ES-I3 (cell line): ENCODE results near the gene ASPHD2.

Experiments
- H3K36me3 ChIP-seq: 2 replicates; pipeline ENCODE4 v1.6.1; 2013; ENCODE audit warnings: mild to moderate bottlenecking, low read length, control low read depth, moderate library complexity; ENCODE audit not compliant: insufficient read depth
- H3K4me1 ChIP-seq: 2 replicates; pipeline ENCODE4 v1.6.1; 2013; ENCODE audit warnings: mild to moderate bottlenecking, control low read depth, low read length; ENCODE audit not compliant: insufficient read depth
- H3K9ac ChIP-seq: 2 replicates; pipeline ENCODE4 v1.6.1; 2013; ENCODE audit warnings: low read depth, mild to moderate bottlenecking, low read length, moderate library complexity
- H3K9me3 ChIP-seq: 2 replicates; pipeline ENCODE4 v1.6.1; 2013; ENCODE audit warnings: mild to moderate bottlenecking, low read length, moderate library complexity; ENCODE audit not compliant: control insufficient read depth, insufficient read depth

ASPHD2 gene

DNA sequence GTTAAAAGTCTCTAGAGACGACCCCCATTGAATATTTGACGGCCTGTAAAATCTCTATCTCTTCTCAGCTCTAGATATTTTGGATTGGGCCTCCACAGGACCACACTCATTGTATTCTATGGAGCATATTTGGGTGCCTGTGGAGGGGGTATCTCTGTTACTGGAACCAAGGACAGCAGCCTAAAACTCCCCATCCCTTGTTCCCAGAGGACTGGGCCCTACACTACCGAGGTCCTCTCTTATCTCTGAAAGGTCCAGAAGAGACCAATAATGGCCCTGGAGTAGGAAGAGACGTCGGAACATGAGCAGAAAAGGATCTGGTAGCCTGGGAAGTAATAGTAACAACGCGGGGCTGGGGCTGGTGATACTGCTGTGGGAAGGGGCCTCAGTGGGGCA lies 54.0 kb downstream of the ASPHD2 start:
- H3K4me1 ChIP-seq: peaks cover 17% of the 10 kb centered on the region

DNA sequence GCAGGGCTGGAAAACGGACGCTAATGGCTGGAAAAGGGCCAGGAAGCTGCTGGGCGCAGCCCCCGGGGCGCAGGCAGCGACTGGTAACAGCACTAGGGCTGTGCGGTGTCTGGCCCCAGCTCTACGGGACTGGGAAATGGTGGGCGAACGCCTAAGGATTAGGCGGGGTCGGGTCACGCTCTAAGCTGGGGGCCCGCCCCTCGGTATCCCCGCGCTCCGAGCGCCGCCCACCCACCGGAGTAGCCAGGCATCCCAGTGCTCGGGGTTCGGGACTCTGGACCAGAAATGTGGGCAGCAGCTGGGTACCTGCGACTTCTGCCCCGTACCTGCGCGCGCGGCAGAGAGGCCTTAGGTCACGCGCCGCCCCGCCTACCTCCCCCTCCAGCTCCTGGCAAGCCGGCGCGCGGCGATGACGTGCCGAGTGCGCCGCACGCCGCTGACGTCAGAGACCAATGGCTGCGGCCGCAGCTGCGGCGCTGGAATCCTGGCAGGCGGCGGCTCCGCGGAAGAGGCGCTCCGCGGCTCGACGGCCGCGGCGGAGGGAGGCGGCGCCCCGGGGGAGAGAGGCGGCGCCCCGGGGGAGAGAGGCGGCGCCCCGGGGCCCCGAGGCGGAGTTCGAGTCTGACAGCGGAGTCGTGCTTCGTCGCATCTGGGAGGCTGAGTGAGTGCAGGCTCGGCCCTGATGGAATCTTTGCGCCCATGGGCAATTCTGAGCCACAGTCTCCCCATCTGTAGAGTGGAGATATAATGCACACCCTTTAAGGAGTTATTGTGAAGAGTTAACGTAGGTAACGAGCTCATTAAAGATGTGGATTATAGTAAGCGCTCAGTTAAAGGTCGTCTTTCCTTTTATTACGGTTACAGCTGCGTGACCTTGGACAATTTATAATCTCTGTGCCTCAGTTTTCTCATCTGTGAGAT lies 54.6 kb downstream of the ASPHD2 start, which contains the start of the genes HPS4 and SRRD:
Gene HPS4, minus strand, starts transcription at position 345 of the 921 bp plus-strand sequence. CDS start 2,021 bp downstream, outside the sequence.
Gene SRRD, plus strand, starts transcription at position 439 of the 921 bp plus-strand sequence. Its CDS starts 14 bp downstream, at position 453.
- H3K4me1 ChIP-seq: peaks cover 17% of the 10 kb centered on the region
- peak within 1 kb of the TSS; percentile 96 for H3K9ac ChIP-seq
- H3K9me3 ChIP-seq: no peaks in the 10 kb centered on the region
- peaks cover 19% of the 10 kb centered on the region for H3K36me3 ChIP-seq

More for the DNA sequence above, 54.0 kb downstream of the ASPHD2 start:
- no peaks in the 10 kb centered on the region for H3K9me3 ChIP-seq
- H3K36me3 ChIP-seq: peaks cover 13% of the 10 kb centered on the region
- peak overlapping the region; percentile 96 for H3K9ac ChIP-seq

DNA sequence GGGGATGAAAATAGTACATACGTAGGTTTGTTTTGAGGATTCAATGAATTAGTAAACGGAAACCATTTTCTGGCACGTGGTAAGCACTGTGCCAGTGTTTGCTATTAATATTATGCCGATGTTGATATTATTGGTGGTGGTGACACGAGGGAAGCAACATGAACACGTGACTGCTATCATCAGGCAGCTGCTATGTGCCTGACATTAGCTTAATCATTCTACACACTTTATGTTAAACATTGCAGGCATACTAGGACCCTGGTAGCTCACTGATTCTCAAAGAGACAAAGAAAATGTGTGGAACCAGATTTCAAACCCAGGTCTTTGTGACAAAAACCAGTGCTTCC lies 55.3 kb downstream of the ASPHD2 start:
- Histone ChIP-seq H3K4me1 (peaks cover 17% of the 10 kb centered on the region), H3K9ac (peak overlapping the region; percentile 96), H3K36me3 (peaks cover 20% of the 10 kb centered on the region)

DNA sequence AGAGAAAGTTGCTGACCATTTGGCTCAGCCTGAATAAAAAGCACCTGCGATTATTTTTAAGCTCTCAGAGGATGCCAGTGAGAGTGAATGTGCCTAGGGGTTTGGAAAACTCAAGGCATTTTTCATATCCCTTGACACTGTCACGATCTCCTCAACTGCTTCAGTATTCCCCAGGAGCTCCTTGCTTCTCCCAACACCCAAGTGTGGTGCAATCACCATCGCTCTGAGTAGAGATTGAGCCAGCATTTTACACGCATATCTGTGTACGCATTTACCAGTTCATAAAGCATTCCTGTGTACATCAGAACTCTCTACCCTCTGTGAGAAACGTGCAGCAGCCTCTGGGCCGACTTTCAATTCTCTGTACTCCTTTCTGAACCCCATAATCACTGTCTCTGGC lies 56.0 kb downstream of the ASPHD2 start:
- H3K4me1 ChIP-seq: peaks cover 17% of the 10 kb centered on the region
- H3K9me3 ChIP-seq: no peaks in the 10 kb centered on the region
- H3K9ac ChIP-seq: no peak overlapping the region
- peaks cover 27% of the 10 kb centered on the region for H3K36me3 ChIP-seq

More for the DNA sequence above, 55.3 kb downstream of the ASPHD2 start:
- no peaks in the 10 kb centered on the region for H3K9me3 ChIP-seq

DNA sequence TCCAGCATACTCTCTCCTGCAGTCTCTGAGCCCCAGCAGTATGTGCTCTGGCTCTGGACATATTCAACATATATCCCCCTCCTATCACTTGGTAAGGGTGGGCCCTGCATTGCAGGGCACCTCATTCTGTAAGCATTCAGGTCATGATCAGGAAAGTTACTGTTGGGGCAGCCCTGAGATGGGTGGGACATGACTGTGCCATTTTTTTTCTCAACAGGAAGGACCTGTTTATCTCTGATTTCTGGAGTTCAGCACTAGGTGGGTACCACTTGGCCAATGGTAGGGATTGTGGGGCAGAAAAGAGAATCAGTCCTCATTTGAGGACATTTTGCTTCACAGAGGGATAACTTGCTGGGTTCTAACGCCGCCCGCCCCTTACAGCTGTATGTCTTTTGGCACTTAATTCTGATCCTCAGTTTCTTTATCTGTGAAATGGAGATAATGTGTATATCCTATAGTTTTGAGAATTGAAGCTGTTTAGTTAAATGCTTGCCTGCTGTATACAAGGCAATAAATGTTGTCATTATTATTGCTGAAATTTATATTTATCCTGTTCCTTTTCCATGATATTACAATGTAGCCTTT lies 56.8 kb downstream of the ASPHD2 start:
- Histone ChIP-seq H3K9me3 (no peaks in the 10 kb centered on the region), H3K36me3 (peaks cover 27% of the 10 kb centered on the region), H3K4me1 (peaks cover 17% of the 10 kb centered on the region), H3K9ac (no peak overlapping the region)

DNA sequence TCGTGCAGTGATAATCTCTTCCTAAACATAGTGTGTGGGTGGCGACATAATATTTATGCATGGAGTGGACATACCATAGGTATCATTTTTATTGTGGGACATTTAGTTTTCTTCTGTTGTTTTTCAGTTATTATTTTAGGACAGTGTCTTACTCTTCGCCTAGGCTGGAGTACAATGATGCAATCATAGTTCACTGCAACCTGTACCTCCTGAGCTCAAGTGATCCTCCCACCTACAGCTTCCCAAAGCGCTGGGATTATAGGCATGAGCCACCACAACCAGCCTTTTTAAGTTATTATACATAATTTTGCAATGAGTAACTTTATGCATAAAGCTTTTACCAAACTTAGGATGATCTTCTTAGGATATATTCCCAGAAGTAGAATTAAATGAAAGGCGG lies 57.3 kb downstream of the ASPHD2 start:
- Histone ChIP-seq H3K9ac (no peak overlapping the region), H3K9me3 (no peaks in the 10 kb centered on the region), H3K4me1 (peaks cover 14% of the 10 kb centered on the region), H3K36me3 (peaks cover 22% of the 10 kb centered on the region)

DNA sequence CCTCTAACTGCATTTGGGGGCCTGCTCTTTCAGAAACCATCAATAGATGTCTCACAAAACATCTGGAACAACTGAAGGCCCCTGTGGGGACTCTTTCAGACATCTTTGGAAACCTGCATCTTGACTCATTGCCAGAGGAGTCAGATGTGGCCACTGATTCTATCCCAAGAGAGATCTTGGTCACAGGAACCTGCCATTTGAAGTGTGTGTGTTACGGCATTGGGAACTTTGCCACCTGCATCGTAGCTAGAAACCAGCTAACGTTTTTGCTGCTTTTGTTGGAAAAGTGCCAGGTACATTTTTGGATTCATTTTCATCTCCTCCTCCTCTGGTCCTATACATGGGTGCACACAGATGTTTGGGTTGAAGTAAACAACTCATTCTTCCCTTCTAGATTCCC lies 58.9 kb downstream of the ASPHD2 start:
- H3K9me3 ChIP-seq: no peaks in the 10 kb centered on the region
- H3K9ac ChIP-seq: no peak overlapping the region
- peaks cover 28% of the 10 kb centered on the region for H3K36me3 ChIP-seq
- no peaks in the 10 kb centered on the region; the same call in 1 of the 2 replicates for H3K4me1 ChIP-seq

DNA sequence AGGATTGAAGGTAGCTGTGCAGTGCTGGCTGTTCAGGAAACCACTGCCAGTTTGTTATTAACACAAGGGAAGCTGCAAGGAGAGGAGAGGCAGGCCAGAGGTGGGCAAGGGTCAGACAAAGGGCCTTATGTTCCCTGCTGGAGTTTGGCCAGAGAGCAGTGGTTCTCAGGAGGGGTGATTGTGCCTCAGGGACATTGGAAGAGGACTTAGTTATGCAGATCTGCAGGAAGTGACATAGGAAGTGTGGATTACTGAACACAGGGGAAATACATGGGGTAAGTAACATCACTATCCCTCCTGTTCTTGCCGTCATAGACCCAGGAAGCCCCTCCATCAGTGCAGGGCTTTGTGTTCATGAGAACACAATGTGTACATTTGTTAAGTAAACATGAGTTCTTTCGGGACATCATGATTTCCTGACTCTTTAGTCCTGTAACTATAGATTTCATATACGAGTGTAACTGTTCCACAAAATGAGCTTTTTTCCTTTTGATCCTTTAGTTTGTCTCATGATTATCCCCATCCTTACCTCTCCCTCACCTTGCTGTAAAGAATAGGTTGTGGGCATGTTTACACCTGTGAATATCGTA lies 60.5 kb downstream of the ASPHD2 start:
- Histone ChIP-seq H3K9ac (no peak overlapping the region), H3K36me3 (peaks cover 37% of the 10 kb centered on the region), H3K4me1 (peaks cover 3% of the 10 kb centered on the region; the same call in 1 of the 2 replicates), H3K9me3 (no peaks in the 10 kb centered on the region)

DNA sequence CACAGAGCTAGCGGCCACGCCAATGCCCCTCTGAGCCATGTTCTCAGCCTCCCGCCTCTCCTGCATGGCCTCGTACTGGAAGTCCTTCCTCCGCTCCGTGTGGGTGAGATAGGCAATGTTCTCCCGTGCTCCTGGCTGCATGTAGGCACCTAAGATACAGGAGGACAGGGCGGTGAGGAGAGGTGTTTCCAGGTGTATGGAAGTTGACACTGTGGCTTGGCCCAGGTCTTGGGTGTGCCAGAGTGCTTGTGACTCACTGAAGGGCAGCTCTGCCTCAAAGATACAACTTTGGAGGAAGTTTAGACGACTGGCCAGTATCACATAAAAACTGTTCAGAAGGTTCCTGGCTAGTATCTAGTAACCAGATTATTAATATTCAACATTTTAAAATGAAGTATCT lies 63.2 kb downstream of the ASPHD2 start:
- Histone ChIP-seq H3K9me3 (no peaks in the 10 kb centered on the region), H3K4me1 (peaks cover 3% of the 10 kb centered on the region; the same call in 1 of the 2 replicates), H3K9ac (no peak overlapping the region), H3K36me3 (peaks cover 52% of the 10 kb centered on the region)

DNA sequence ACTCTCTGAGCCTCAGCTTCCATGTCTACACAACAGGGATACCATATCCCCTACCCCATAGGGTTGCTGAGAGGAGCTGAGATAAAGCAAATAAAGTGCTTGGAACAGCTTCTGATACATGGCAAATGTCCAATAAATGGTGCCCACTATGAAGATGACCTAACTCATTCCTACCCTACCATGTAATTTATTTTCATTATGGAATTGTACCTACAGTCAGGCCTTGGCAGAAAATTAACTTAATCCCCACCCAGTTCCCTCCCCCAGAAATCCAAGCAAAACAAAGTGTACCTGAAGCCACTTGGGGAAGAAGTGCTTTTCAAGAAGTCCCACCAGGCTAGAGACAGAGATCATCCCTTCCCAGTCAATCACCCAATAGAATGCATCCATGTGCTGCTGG lies 65.4 kb downstream of the ASPHD2 start:
- H3K9me3 ChIP-seq: no peaks in the 10 kb centered on the region
- H3K36me3 ChIP-seq: peaks cover 40% of the 10 kb centered on the region
- H3K9ac ChIP-seq: no peak overlapping the region
- H3K4me1 ChIP-seq: peaks cover 3% of the 10 kb centered on the region; the same call in 1 of the 2 replicates
